Adrenal gland (tissue), 12 donors: Measurements from ENCODE around the gene BTBD6. TPM values are rescaled to one million over a fixed set of nuclear protein-coding genes. Genes with fewer than 3 reads are reported as not detected.

Source experiments
- DNase-seq, 7 donors: peaks; one replicate each; pipeline ENCODE4 v3.0.0-alpha.2; 2019 to 2020
- H3K27ac ChIP-seq, 5 donors: fragments of 200-600 bp; sonication (generic) in 4 of 5; 1 replicate in 3 of 5; 2 replicates in 2 of 5; pipeline versions ENCODE4 v1.5.1 to v1.8.0; 2016 to 2020; ENCODE audit warnings: mild to moderate bottlenecking in 1 of 5
- H3K27me3 ChIP-seq: fragments of 200-600 bp; 2 replicates; pipeline ENCODE4 v1.8.0; 2021
- H3K36me3 ChIP-seq, 2 donors: fragments of 200-600 bp; replicated peaks in 1 of 2; 1 replicate in 1 of 2; 2 replicates in 1 of 2; pipeline versions ENCODE4 v1.5.1 to v1.8.0; 2018 to 2022
- H3K4me1 ChIP-seq, 2 donors: fragments of 200-600 bp; replicated peaks in 1 of 2; 1 replicate in 1 of 2; 2 replicates in 1 of 2; pipeline versions ENCODE4 v1.5.1 to v1.8.0; 2018 to 2021
- H3K4me3 ChIP-seq, 4 donors: fragments of 200-600 bp; sonication (generic) in 3 of 4; one replicate each; pipeline ENCODE4 v1.5.1; 2016 to 2018
- H3K9me3 ChIP-seq, 3 donors: fragments of 200-600 bp; sonication (generic) in 1 of 3; replicated peaks in 1 of 3; 1 replicate in 2 of 3; 2 replicates in 1 of 3; pipeline versions ENCODE4 v1.5.1 to v1.8.0; 2016 to 2021
- POLR2A ChIP-seq, 2 donors: fragments of 450-650 bp; IDR thresholded peaks; one replicate each; pipeline ENCODE4 v1.6.1; 2017; ENCODE audit warnings: antibody characterized with exemption in 2 of 2, mild to moderate bottlenecking in 2 of 2, moderate library complexity in 1 of 2
- WGBS, 4 donors: extraction: QIAGEN DNeasy Blood & Tissue Kit in 2 of 4; methylation state at CpG; one replicate each; pipeline versions ENCODE4 v1.1.5 to v1.1.7; 2013 to 2017; 5-methylcytosine and 5-hydroxymethylcytosine counted together
- intact Hi-C, 2 donors: fragments of 100-400 bp; cut with DNase I; formaldehyde crosslinking; loops; one replicate each; pipeline versions ENCODE4 v1.14.1 to v1.15.0; 2022 to 2023
- polyA plus RNA-seq, 3 donors: library from polyadenylated mRNA; stranded (reverse); fragments of 200-250 nt in 2 of 3; fragments of 350-450 nt in 1 of 3; fragmentation: Illumina TruSeq in 1 of 3; extraction: RNeasy Lipid Tissue Mini Kit (QIAGEN cat#74804) in 1 of 3; gene quantifications; one replicate each; pipeline ENCODE4 v1.2.3, GENCODE V29; 2013 to 2014
- total RNA-seq, 9 donors: library from RNA; depleted of rRNA in 4 of 9; stranded (reverse); fragments of >200 nt in 4 of 9; fragments of 120-200 nt in 1 of 9; fragmentation: NEBNext Ultra II Directional in 1 of 9; extraction: Animal tissue kit (Norgen Biotek cat#: 25700) in 1 of 9; gene quantifications; one replicate each; pipeline versions ENCODE4 v1.1.0 to v1.2.4, GENCODE V29; 2013 to 2023
- TF ChIP-seq, protein P1 (sequence below), 6 experiments: fragments of 450-650 bp in 4 of 6; fragments of 200-600 bp in 2 of 6; sonication (generic) in 1 of 6; IDR thresholded peaks; 1 replicate in 5 of 6; 2 replicates in 1 of 6; pipeline versions ENCODE4 v1.5.1 to v1.8.0; 2016 to 2021; ENCODE audit warnings: antibody characterized with exemption in 6 of 6, mild to moderate bottlenecking in 2 of 6, moderate library complexity in 1 of 6
- donor health status: healthy with polysubstance abuse.
- donor health status: Bipolar disorder and iron deficiency.
- donor health status: DM: yes; HTN: yes; CAD: no.
- donor health status: DM: no; HTN: no; CAD: no.
- donor health status: DM: no; HTN: no; CAD: no.
- donor health status: DM: yes; HTN: yes; CAD: no.

Gene BTBD6
- total and polyA plus RNA-seq, 12 donors: 14.3 to 78.5 (median 33.6) TPM

DNA sequence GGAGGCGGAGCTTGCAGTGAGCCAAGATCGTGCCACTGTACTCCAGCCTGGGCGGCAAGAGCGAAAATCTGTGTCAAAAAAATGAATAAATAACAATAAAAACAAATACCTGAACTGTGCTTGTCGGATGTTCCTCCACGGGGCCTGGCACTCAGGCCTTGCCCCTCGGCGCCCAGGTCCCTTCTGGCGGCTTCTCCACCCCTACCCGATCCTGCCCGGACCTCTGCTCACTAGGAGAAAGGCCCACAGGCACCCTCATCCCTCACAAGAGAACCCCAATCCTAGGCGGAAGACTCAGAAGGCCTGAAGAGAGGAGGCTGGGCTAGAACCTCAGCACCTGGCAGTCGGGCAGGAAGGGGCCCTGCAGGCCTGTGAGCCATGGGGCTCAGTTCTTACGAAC is 21.0 kb upstream of the BTBD6 start:
- no peak for TF ChIP-seq POLR2A (IDR thresholded peaks at IDR 0.05)
- TF ChIP-seq, protein P1, sequence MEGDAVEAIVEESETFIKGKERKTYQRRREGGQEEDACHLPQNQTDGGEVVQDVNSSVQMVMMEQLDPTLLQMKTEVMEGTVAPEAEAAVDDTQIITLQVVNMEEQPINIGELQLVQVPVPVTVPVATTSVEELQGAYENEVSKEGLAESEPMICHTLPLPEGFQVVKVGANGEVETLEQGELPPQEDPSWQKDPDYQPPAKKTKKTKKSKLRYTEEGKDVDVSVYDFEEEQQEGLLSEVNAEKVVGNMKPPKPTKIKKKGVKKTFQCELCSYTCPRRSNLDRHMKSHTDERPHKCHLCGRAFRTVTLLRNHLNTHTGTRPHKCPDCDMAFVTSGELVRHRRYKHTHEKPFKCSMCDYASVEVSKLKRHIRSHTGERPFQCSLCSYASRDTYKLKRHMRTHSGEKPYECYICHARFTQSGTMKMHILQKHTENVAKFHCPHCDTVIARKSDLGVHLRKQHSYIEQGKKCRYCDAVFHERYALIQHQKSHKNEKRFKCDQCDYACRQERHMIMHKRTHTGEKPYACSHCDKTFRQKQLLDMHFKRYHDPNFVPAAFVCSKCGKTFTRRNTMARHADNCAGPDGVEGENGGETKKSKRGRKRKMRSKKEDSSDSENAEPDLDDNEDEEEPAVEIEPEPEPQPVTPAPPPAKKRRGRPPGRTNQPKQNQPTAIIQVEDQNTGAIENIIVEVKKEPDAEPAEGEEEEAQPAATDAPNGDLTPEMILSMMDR (IDR thresholded peaks at IDR 0.05): no peak
- no peaks in the 10 kb centered on the region for H3K4me1 ChIP-seq
- no peaks in the 10 kb centered on the region for H3K9me3 ChIP-seq
- intact Hi-C loops: no loop called here
- whole genome bisulfite sequencing, 4 donors: 96 to 97% (median 97%) methylated on average over 14 of the region's 14 CpGs
- no peak overlapping the region for H3K27ac ChIP-seq
- H3K36me3 ChIP-seq: peaks cover 0 to 22% of the 10 kb centered on the region in 2 donors
- DNase-seq: no peak
- no peaks in the 10 kb centered on the region for H3K27me3 ChIP-seq
- H3K4me3 ChIP-seq: no peak overlapping the region

DNA sequence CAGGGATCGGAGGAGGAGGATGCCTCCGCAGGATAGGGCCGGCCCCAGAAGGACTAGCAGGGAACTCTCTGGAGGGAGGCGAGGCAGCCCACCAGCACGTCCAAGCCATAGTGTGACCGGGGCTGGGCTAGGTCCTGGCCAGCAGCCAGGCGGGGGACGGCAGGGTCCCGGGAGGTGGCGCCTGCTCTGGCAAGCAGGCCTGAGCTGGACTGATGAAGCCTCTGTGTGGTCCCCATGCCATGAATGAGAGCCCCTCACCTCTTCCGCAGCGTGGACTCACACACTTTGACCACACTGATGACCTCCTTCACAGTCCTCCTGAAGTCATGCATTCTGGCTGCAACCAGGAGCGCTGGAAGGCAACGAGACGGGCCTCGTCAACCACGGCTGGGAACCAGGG is 19.8 kb upstream of the BTBD6 start:
- no peaks in the 10 kb centered on the region for H3K4me1 ChIP-seq
- no peak overlapping the region for H3K27ac ChIP-seq
- 85 to 92% (median 89%) methylated on average over 10 to 17 of the region's 17 CpGs for WGBS, 4 donors
- H3K4me3 ChIP-seq: no peak overlapping the region
- DNase-seq: no peak
- no peaks in the 10 kb centered on the region for H3K27me3 ChIP-seq
- intact Hi-C loops: no loop called here
- TF ChIP-seq, protein P1 (IDR thresholded peaks at IDR 0.05): no peak
- no peak for TF ChIP-seq POLR2A (IDR thresholded peaks at IDR 0.05)
- no peaks in the 10 kb centered on the region for H3K9me3 ChIP-seq
- H3K36me3 ChIP-seq: peaks cover 0 to 22% of the 10 kb centered on the region in 2 donors

DNA sequence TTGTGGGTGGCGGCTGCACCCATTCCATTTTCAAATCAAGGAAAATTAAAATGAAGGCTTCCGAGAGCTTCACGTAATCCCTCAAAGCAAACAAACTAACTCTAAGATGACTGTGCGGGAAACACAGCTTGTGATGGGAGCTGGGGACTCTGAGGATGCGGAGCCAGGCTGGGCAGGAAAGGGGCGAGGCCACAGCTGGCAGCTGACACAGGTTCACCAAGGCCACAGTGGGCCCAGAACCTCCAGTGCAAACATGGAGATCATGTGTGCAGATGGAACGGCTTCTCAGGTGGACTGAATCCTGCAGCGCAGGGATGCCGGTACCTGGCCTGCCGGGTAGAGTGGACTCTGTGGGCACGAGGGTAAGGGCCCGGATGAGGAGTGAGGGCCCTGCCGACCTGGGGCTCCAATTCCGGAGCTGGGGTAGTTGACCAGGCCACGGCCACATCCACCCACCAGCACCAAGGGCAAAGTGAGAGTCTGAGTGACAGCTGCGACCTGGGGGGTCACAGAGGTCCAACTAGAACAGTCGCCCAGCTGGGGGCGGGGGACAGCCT is 19.2 kb upstream of the BTBD6 start:
- WGBS, 4 donors: 90 to 96% (median 94%) methylated on average over 8 to 18 of the region's 18 CpGs
- H3K36me3 ChIP-seq: peaks cover 0 to 22% of the 10 kb centered on the region in 2 donors
- intact Hi-C loops: no loop called here
- no peak for TF ChIP-seq POLR2A (IDR thresholded peaks at IDR 0.05)
- TF ChIP-seq, protein P1 (IDR thresholded peaks at IDR 0.05): no peak
- H3K4me3 ChIP-seq: no peak overlapping the region
- no peaks in the 10 kb centered on the region for H3K9me3 ChIP-seq
- no peak overlapping the region for H3K27ac ChIP-seq
- no peak for DNase-seq
- H3K4me1 ChIP-seq: no peaks in the 10 kb centered on the region
- no peaks in the 10 kb centered on the region for H3K27me3 ChIP-seq

DNA sequence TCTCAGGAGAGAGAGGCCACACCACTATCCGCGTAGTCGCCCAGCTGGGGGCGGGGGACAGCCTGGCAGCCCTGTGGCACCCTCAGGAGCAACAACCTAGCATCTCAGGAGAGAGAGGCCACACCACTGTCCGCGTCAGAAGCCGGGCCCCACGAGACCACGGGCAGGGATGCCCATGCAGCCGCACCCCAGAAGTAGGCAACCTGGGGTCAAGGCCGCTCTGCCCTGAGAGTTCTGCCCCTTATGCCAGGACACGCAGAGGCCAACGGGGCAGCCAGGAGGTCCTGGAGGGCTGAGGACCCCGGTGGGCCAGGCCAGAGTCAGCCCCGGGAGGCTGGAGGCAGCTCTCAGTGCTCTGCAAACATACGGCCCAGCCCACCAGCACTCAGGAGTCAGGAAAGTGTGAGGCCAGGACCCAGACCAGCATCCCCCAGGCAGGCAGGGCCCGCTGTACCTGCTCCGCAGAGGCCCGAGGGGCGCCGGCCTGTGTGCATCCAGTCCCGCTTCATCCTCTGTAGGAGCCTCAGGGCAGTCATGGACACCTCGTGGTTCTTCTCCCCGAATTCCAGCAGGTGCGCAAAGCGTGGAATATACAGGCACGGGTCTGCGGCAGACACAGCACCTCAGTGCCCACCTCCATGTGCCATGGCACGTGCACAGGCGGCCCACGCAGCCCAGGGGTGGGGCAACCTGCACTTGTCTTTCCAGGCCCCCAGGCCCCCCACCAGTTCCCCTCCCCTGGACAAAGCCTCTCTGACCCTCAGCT is 7.3 kb upstream of the BTBD6 start:
- DNase-seq: no peak
- Histone ChIP-seq H3K4me3 (no peak overlapping the region), H3K27ac (no peak overlapping the region), H3K27me3 (no peaks in the 10 kb centered on the region), H3K4me1 (peaks cover 0 to 7% of the 10 kb centered on the region in 2 donors), H3K9me3 (no peaks in the 10 kb centered on the region), H3K36me3 (peaks cover 0 to 14% of the 10 kb centered on the region in 2 donors)
- intact Hi-C loops: no loop called here
- TF ChIP-seq, protein P1 (IDR thresholded peaks at IDR 0.05): no peak
- TF ChIP-seq POLR2A (IDR thresholded peaks at IDR 0.05): no peak
- WGBS, 4 donors: 93 to 94% (median 93%) methylated on average over 17 to 27 of the region's 31 CpGs
